ENCODE results near the gene CATSPERD.

The CATSPERD gene

GRCh38 chr19:5676105-5676771 lies 44.2 kb upstream of the CATSPERD start:
- no peak for DNase-seq (ENCODE audit: low spot score)
- in situ Hi-C loops (cut with MboI; ENCODE audit: low sequenced_read_pairs, unreplicated experiment), result no loop called here
- TF ChIP-seq, protein P1, sequence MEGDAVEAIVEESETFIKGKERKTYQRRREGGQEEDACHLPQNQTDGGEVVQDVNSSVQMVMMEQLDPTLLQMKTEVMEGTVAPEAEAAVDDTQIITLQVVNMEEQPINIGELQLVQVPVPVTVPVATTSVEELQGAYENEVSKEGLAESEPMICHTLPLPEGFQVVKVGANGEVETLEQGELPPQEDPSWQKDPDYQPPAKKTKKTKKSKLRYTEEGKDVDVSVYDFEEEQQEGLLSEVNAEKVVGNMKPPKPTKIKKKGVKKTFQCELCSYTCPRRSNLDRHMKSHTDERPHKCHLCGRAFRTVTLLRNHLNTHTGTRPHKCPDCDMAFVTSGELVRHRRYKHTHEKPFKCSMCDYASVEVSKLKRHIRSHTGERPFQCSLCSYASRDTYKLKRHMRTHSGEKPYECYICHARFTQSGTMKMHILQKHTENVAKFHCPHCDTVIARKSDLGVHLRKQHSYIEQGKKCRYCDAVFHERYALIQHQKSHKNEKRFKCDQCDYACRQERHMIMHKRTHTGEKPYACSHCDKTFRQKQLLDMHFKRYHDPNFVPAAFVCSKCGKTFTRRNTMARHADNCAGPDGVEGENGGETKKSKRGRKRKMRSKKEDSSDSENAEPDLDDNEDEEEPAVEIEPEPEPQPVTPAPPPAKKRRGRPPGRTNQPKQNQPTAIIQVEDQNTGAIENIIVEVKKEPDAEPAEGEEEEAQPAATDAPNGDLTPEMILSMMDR (IDR thresholded peaks at IDR 0.05; ENCODE audit: borderline replicate concordance, control extremely low read depth, extremely low read depth, insufficient read depth, missing control alignments), result no peak

GRCh38 chr19:5676772-5677105 lies 43.7 kb upstream of the CATSPERD start:
- TF ChIP-seq, protein P1 (IDR thresholded peaks at IDR 0.05; ENCODE audit: borderline replicate concordance, control extremely low read depth, extremely low read depth, insufficient read depth, missing control alignments), result no peak
- DNase-seq (ENCODE audit: low spot score), result no peak
- in situ Hi-C loops (cut with MboI; ENCODE audit: low sequenced_read_pairs, unreplicated experiment), result no loop called here

DNA sequence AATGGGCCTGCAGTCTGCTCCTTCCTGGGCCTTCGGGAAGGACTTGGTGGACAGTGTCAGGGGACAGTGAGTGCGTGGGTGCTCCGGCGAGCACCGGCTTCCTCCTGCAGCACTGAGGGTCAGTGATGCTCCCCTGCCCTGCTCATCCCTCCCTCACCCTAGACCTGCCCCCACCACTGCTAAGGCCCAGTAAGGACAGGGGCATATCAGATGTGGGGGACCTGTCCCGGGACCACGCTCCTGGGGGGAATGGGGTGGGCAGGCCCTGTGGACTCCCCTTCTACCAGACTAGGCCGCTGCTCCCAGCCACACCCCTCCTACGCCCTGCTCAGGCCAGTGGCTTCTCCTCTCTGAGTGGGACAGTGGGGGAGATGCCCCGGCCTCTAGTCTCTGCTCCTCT lies 43.3 kb upstream of the CATSPERD start:
- no peak for DNase-seq (ENCODE audit: low spot score)
- in situ Hi-C loops (cut with MboI; ENCODE audit: low sequenced_read_pairs, unreplicated experiment), result no loop called here
- TF ChIP-seq, protein P1 (IDR thresholded peaks at IDR 0.05; ENCODE audit: borderline replicate concordance, control extremely low read depth, extremely low read depth, insufficient read depth, missing control alignments), result no peak

GRCh38 chr19:5677580-5677979 lies 42.9 kb upstream of the CATSPERD start:
- no peak for DNase-seq (ENCODE audit: low spot score)
- in situ Hi-C loops (cut with MboI; ENCODE audit: low sequenced_read_pairs, unreplicated experiment), result no loop called here
- TF ChIP-seq, protein P1 (IDR thresholded peaks at IDR 0.05; ENCODE audit: borderline replicate concordance, control extremely low read depth, extremely low read depth, insufficient read depth, missing control alignments), result no peak

- TF ChIP-seq, protein P1 (IDR thresholded peaks at IDR 0.05; ENCODE audit: borderline replicate concordance, control extremely low read depth, extremely low read depth, insufficient read depth, missing control alignments), result no peak
- no peak for DNase-seq (ENCODE audit: low spot score)
- in situ Hi-C loops (cut with MboI; ENCODE audit: low sequenced_read_pairs, unreplicated experiment), result no loop called here
Observed at GRCh38 chr19:5678071-5678718, 42.2 kb upstream of the CATSPERD start.

DNA sequence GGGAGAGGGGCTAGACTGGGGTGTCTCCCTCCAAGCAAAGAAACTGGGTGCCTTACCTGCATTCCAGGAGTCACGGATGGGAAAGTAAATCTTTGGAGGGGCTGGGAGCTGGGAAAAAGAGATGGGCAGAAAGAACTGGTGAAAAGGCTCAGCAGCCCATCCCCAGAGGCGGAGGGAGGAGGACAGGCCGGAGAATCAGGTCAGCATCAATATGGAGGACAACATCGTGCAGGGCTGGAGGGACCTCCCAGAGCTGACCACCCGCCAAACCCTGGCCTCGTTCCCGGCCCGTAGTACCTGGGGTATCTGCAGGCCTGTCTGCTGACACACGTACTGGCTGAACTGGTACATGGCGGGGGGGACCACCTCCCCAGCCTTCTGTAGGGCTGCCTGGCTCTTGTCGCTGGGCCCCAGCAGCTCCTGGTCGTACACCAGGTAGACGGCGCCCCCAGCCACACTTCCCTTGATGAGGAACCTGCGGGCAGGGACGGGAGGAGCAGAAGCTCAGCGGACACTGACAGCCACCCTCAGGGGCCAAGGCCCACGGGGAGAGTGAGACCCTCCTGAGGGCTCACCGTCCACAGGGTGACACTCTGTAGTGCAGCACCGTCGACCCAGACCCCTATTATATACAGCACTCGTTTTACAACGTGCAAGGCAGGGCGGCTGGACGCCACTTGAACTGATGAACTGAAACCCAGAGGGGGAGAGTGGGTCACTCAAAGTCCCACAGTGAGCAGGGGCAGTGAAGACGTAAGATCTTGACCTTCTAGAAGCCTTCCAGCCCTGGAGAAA lies 41.0 kb upstream of the CATSPERD start:
- in situ Hi-C loops (cut with MboI; ENCODE audit: low sequenced_read_pairs, unreplicated experiment), result no loop called here
- DNase-seq (ENCODE audit: low spot score), result no peak
- TF ChIP-seq, protein P1 (IDR thresholded peaks at IDR 0.05; ENCODE audit: borderline replicate concordance, control extremely low read depth, extremely low read depth, insufficient read depth, missing control alignments), result no peak

All from GM13976 (cell line).